RWPE1 (cell line): ENCODE results near the gene C1QTNF6.

Source experiments
- CTCF ChIA-PET: fragments of 350-600 bp; sonication (Branson Sonifier 250); formaldehyde crosslinking; extraction: SDS; loops from one replicate; lab custom pipeline; 2021; lab: Yijun Ruan, JAX
- POLR2A ChIA-PET: fragments of 400-600 bp; formaldehyde crosslinking; extraction: SDS; loops from one replicate; lab custom pipeline; 2020; ENCODE audit warnings: antibody characterized with exemption; ENCODE audit not compliant: low non-redundant PET; lab: Yijun Ruan, JAX
- DNase-seq: peaks from one replicate; pipeline ENCODE4 v3.0.0; 2012; ENCODE audit warnings: low spot score
- H3K27ac ChIP-seq: fragments of 450-650 bp; 2 replicates; pipeline ENCODE4 v1.5.1; 2017
- CTCF ChIP-seq: fragments of 450-650 bp; conservative IDR thresholded peaks from 2 replicates; pipeline ENCODE4 v1.5.1; 2017; ENCODE audit warnings: low read depth, mild to moderate bottlenecking

Gene C1QTNF6

GRCh38 chr22:37232140-37232998 is 44.3 kb upstream of the C1QTNF6 start:
- ChIA-PET POLR2A (no interaction called here), CTCF (interaction anchor here (0.7 kb wide), 1 partner anchor 64 kb away, joined by 4 read pairs; no protein-coding TSS in a partner anchor)
- peak overlapping the region; percentile 80 for H3K27ac ChIP-seq
- TF ChIP-seq CTCF, result no peak
- no peak for DNase-seq

GRCh38 chr22:37231406-37232139 is 43.5 kb upstream of the C1QTNF6 start:
- peak overlapping the region; percentile 80 for H3K27ac ChIP-seq
- TF ChIP-seq CTCF, result no peak
- DNase-seq, result no peak
- ChIA-PET CTCF (interaction anchor here (0.5 to 0.7 kb wide), 3 partner anchors 32 to 361 kb away, joined by 3 to 4 read pairs (median 3); no protein-coding TSS in a partner anchor), POLR2A (no interaction called here)

- CTCF ChIA-PET, result interaction anchor here (0.5 kb wide), 2 partner anchors 31 to 362 kb away, joined by 3 read pairs; no protein-coding TSS in a partner anchor
- DNase-seq, result no peak
- POLR2A ChIA-PET, result no interaction called here
- TF ChIP-seq CTCF, result no peak
- H3K27ac ChIP-seq, result peak overlapping the region; percentile 80
Observed at GRCh38 chr22:37230673-37231405, 42.8 kb upstream of the C1QTNF6 start.

- peak overlapping the region; percentile 80 for H3K27ac ChIP-seq
- ChIA-PET POLR2A (no interaction called here), CTCF (interaction anchor here (0.6 to 1.0 kb wide), 2 partner anchors 43 to 228 kb away, joined by 4 to 5 read pairs; no protein-coding TSS in a partner anchor)
- DNase-seq, result no peak
- TF ChIP-seq CTCF, result no peak
Observed at GRCh38 chr22:37229805-37230672, 42.0 kb upstream of the C1QTNF6 start.

GRCh38 chr22:37229012-37229804 is 41.2 kb upstream of the C1QTNF6 start:
- POLR2A ChIA-PET, result interaction anchor here (0.6 kb wide), 1 partner anchor 15 kb away, joined by 5 read pairs; the partner anchor contains the start of gene RAC2

More at GRCh38 chr22:37229012-37229804, 41.2 kb upstream of the C1QTNF6 start:
- peak overlapping the region; percentile 80 for H3K27ac ChIP-seq
- CTCF ChIA-PET, result interaction anchor here (0.6 to 1.0 kb wide), 3 partner anchors 44 to 228 kb away, joined by 3 to 5 read pairs (median 4); no protein-coding TSS in a partner anchor
- TF ChIP-seq CTCF, result no peak
- DNase-seq, result peak; percentile 62
